NOMO-1 treated with DMSO at 0.1 percent for 48 hours (cell line): ENCODE data around the gene GJC3.
"Not testable (repeated sequence)": the region's sequence is repeated elsewhere in the genome, so short reads cannot be mapped to it uniquely, and the experiment has no call there.

Experiments
- DNase-seq: peaks from one replicate; lab custom pipeline; 2025; ENCODE audit not compliant: unreplicated experiment; lab: John Stamatoyannopoulos, UW

Gene GJC3

GRCh38 chr7:99930376-99930775 lies 956 bp upstream of the GJC3 start:
- no peak for DNase-seq

GRCh38 chr7:99929730-99930053 lies 272 bp upstream of the GJC3 start:
- DNase-seq, result no peak

DNA sequence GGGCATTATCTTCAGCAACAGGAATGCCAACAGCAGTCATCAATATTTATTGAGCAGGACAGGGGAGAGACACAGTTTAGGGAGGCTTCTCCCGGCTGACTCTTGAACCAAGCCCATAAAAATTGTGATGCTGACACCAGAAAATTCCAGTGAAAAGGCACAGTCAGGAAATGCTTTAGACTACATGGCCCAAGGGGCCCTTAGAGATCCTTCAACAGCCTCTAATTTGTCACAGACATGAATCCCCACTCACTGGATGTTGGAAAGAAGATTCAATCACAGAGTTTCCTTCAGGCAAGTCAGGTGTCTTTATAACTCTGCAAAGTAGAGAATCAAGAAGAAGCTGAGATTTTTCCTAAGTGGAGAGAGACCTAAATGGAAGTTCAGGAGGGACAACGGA lies 1.2 kb downstream of the GJC3 start:
- DNase-seq, result no peak

GRCh38 chr7:99927536-99927935 lies 1.9 kb downstream of the GJC3 start:
- no peak for DNase-seq

DNA sequence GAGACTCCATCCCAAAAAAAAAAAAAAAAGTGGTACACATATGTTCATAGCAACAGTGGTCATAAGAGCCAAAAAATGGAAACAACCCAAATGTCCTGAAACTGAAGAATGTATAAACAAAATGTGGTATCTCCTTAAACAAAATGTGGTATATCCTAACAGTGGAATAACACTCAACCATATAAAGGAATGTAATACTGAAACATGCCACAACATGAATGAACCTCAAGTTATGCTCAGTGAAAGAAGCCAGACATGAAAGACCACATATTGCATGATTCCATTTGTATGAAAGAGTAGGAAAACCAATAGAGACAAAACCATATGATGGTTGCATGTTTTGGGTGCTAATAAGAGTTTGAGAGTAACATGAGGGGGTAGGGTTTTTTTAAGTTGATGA lies 3.1 kb downstream of the GJC3 start:
- DNase-seq, result no peak

- no peak for DNase-seq
Observed at GRCh38 chr7:99923200-99923599, 6.2 kb downstream of the GJC3 start.

DNA sequence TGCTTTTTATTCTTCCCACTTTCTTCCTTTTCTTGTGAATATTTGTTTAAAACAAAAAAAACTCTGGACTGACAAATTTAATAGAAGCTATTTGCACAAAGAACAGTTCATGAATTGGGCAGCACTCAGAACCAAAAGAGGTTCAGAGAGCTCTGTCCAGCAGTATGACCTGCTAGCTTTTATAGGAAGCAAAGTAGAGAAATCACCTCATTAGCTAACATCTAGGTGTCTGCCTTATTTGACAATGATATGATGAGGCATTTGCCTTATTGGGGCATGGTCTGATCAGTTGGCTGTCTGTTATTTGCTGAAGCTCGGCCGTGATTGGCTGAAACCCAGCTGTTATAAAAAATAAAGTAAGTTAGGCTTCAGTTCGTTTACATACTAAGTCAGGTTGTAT lies 9.3 kb downstream of the GJC3 start:
- DNase-seq, result no peak

DNA sequence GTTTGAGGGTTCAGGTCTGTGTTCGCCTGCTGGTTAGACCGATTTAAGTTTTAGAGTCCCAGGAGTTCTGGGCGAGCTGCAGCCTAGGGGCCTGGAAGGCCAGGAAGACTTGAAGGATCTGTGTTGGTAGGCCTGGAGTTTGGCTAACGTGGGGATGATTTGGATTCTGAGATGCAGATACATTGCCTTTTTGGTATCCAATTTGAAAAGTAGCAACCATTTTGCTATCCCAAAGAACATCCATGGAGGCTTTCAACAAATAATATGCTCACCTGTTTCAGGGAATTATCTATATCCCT lies 9.7 kb downstream of the GJC3 start:
- DNase-seq, result no peak

DNA sequence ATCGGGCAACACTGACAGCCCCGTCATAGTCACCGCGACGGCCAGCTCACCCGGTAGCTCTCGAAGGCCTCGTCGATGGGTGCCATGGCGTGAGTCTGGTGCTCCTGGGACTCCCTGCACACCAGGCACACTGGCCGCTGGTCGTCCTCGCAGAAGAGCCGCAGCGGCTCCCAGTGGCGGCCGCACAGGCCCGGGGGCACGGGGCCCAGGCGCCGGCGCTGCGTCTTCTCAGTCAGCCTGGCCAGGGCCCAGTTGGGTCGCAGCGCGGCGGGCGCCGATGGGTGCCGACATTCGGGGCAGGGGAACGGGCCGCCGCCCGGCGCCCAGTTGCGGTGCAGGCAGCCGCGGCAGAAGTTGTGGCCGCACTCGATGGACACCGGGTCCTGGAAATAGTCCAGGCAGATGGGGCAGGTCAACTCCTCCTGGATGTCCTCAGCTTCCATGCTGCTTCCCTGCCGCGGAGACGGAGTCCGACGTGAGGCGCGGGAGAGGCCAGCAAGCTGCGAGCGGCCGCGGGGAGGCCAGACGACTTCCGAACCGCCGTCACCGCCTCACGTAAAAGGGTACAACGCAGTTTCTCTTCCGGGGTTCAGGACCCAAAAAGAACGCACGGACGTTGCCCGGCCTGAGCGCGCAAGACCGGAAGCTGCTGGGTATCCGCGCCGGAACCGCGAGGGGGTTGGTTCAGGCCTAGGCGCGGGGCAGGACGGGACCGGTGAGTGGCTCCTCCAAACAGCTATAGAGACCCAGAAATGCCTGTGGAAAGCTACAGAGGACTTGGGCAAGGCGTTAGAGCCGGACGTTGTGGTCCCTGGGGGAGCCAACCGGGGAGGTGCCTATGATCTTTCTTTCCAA lies 10.2 kb downstream of the GJC3 start, which contains the start of gene TRIM4:
TSS of gene TRIM4 (minus strand) at position 572 of the 855 bp plus-strand sequence. CDS start at position 443, 129 bp downstream.
- peak; percentile 98 for DNase-seq

DNA sequence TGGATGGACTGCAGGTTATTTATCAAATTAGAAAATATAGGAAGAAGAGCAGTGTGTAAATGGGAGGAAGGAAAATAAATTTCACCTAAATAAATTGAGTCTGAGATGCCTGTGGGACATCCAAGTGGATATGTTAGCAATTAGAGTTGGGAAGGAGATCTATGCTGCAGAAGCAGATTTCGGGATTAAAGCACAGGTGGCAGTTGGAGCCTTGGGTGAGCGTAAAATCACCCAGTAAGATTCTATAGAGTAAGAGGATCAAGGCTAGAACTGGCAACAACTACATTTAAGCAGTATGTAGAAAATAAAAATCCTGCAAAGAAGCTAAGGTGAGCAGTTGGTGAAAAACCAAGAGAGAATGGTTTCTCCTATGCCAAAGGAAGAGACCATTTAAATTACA lies 18.4 kb downstream of the GJC3 start:
- no peak for DNase-seq

DNA sequence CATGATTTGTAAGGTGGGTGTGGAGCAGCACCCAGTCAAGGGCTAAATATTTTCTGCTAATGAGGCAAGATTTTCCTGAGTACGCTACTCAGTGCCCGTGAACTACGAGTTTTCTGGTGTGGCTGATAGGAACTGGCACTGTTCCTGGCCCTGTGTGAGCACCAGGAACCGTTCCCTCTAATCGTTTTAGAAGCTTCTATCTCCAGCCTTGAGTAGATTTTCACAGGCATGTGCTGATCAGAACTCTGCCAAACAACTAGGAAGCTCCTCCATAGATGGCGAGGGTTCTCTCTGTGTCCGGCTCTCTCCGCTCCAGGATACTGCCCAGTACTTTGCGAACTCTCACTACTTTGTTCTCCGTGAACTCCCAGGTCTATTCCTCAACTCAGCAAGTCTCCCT lies 27.8 kb downstream of the GJC3 start:
- DNase-seq, result no peak

DNA sequence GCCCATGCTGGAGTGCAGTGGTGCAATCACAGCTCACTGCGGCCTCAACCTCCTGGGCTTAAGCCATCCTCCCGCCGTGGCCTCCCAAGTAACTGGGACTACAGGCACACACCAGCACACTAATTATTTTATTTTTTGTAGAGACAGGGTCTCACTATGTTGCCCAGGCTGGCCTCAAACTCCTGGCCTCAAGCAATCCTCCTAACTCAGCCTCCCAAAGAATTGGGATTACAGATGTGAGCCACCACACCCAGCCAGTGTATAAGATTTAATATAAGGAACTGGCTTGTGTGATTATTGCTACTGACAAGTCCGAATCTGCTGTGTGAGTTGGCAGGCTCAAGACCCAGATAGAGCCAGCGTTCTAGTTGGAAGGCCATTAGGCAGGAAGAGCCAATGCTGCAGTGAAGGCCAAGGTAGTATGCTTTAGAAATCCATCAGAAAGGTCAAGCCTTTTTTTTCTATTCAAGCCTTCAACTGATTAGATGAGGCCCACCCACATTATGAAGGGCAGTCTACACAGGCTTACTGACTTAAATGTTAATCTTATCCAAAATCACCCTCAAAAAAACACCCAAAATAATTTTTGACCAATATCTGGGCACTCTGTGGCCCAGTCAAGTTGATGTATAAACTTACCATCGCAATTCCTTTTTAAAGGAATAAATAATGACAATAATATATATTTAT lies 29.4 kb downstream of the GJC3 start:
- no peak for DNase-seq

DNA sequence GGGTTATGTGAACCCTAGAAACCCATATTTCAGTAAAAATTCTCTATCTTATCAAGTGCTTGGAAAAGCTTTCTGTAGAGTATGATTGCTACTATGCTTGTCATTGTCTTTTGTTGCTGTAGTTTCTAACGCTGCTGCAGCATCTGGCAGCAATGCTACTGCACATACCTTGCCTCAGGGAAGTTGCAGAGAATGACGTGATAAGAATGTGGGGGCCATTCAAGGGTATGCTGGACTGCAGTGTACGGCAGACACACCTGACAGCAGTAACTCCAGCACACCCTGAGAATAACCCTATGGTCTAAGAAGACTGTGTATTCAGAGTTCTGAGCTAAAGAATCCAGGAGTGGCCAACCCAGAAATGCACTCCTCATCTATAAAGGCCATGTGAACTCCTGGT lies 30.6 kb downstream of the GJC3 start:
- no peak for DNase-seq

DNA sequence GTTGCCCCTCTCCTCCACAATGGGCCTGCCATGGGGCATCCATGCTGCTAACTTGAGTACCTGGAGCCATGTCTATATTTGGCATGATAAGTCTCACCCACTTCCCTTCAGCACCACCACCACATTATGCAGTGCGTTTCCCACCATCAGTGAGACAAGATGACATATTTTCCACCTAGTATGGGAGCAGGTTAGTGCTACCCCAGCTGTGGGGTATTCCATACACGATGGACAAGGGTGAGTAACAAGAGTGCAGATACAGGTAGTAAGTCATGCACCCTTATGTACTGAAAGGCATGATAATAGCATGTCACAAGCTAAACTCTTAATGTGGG lies 31.4 kb downstream of the GJC3 start:
- no peak for DNase-seq

DNA sequence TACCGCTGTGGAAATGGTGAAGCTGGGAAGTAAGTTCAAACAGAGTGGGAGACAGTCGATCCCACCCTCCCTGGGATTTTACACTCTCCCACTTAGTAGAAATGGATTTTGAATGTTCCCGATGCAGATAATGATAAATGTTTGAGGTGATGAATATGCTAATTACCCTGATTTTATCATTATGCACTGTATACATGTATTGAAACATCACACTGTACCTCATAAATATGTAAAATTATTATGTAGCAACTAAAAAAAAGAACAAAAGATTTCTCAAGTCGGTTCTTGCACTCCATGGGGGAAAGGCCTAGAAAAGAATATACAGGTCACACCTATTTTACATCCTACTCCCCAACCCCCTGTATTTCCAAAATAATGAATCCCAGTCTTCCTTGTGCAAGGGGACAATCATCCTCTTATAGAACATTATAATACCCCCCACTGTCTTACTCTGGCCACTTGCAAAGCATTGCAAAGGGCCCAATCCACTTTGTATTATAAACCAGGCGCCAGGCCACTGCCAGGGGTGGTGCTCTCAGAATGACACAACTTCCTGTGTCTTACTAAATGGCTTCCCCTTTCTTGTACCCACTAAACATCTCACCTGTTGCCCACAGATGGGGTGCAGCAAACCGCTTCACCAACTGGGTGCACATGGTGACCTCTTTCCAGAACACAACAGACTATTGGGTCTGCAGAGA lies 31.9 kb downstream of the GJC3 start:
- DNase-seq, result no peak

DNA sequence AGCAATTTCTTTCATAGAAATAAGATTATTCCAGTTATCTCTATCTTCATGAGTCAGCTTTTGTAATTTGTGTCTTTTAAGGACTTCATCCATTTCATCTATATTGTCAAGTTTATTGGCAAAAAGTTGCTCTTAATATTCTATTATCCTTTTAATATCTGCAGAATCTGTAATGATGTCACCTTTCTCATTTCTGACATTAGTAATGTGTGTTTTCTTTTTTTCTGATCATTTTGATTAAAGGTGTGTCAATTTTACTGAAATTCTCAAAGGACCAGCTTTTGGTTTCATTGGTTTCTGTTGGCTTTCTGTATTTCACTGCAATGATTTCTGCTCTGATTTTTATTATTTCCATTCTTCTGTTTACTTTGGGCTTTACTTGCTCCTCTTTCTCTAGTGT lies 34.7 kb downstream of the GJC3 start:
- no peak for DNase-seq

GRCh38 chr7:99893280-99893679 lies 36.1 kb downstream of the GJC3 start:
- no peak for DNase-seq

DNA sequence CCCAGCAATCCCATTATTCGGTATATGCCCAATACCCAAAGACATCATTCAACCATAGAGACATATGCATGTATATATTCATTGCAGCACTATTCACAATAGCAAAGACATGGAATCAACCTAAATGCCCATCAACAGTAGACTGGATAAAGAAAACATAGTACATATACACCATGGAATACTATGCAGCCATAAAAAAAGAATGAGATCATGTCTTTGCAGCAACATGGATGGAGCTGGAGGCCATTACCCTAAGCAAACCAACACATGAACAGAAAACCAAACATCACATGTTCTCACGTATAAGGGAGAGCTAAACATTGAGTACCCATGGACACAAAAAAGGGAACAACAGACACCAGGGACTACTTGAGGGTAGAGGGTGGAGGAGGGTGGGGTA lies 39.1 kb downstream of the GJC3 start:
- not testable (repeated sequence) for DNase-seq

- DNase-seq, result not testable (repeated sequence)
Observed at GRCh38 chr7:99888366-99888765, 41.1 kb downstream of the GJC3 start.

GRCh38 chr7:99881370-99881769 lies 48.0 kb downstream of the GJC3 start:
- DNase-seq, result no peak

DNA sequence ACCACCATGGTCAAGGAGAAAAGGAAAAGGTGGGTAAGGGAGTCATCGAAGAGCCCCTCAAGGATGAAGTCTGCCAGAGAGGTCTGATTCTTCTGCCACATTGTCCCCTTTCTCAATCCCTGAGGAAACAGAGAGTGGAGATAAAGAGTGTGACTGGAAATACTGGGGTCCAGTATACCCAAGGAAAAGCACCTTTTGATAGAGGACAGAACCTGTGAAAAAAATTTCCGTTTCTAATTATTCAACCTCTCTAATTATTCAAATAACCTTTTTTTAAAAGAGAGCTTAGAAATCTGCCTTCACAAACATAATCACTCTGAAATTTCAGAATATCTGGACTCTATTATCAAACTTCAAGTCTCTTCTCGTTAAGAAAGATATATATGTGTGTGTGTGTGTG lies 52.5 kb downstream of the GJC3 start, which contains the start of gene OR2AE1:
TSS of gene OR2AE1 (minus strand) at position 101 of the 400 bp plus-strand sequence. CDS start at position 101, 0 bp downstream.
- DNase-seq, result no peak

GRCh38 chr7:99876491-99876890 lies 52.9 kb downstream of the GJC3 start:
- DNase-seq, result no peak
